Activated naive CD4-positive, alpha-beta T cell treated with anti-CD3 and anti-CD28 coated beads for 36 hours (primary cell): ENCODE measurements around the gene KIF18A. TPM values are rescaled to one million over a fixed set of nuclear protein-coding genes. Genes with fewer than 3 reads are reported as not detected.

ENCODE experiments used
- CTCF ChIA-PET: fragments of 350-600 bp; sonication (Branson Sonifier 250); formaldehyde crosslinking; loops from one replicate; lab custom pipeline; 2021; ENCODE audit warnings: antibody characterized with exemption; lab: Charles Lee
- DNase-seq: peaks from one replicate; pipeline ENCODE4 v3.0.0-alpha.2; 2020
- H3K27ac Mint-ChIP-seq: one replicate; pipeline ENCODE4 v1.8.0; 2021; ENCODE audit warnings: mild to moderate bottlenecking, mixed read lengths
- H3K27me3 Mint-ChIP-seq: one replicate; pipeline ENCODE4 v1.8.0; 2021; ENCODE audit warnings: low read depth, mixed read lengths
- H3K36me3 Mint-ChIP-seq: one replicate; pipeline ENCODE4 v1.8.0; 2021; ENCODE audit warnings: low read depth, mixed read lengths
- H3K4me1 Mint-ChIP-seq: one replicate; pipeline ENCODE4 v1.8.0; 2021; ENCODE audit warnings: low read depth, mixed read lengths
- H3K4me3 Mint-ChIP-seq: one replicate; pipeline ENCODE4 v1.8.0; 2021; ENCODE audit warnings: mild to moderate bottlenecking, moderate library complexity, mixed read lengths
- H3K9me3 Mint-ChIP-seq: one replicate; pipeline ENCODE4 v1.8.0; 2021; ENCODE audit warnings: mixed read lengths
- intact Hi-C: fragments of 100-400 bp; cut with micrococcal nuclease; formaldehyde crosslinking; loops from one replicate; pipeline ENCODE4 v1.15.1; 2023
- total RNA-seq, 2 experiments: library from RNA; stranded (reverse); gene quantifications; one replicate each; pipeline ENCODE4 v1.2.3, GENCODE V29; 2021

KIF18A gene
- total RNA-seq, 2 experiments from 2014 or later, result 34.7 to 36.5 TPM

GRCh38 chr11:28133146-28133545 lies 25.2 kb upstream of the KIF18A start:
- H3K4me1 Mint-ChIP-seq, result no peaks in the 10 kb centered on the region
- intact Hi-C loops, result no loop called here
- no peak overlapping the region for H3K27ac Mint-ChIP-seq
- H3K27me3 Mint-ChIP-seq, result no peaks in the 10 kb centered on the region
- H3K4me3 Mint-ChIP-seq, result no peak overlapping the region
- CTCF ChIA-PET, result interaction anchor here (0.7 kb wide), 1 partner anchor 13 kb away, joined by 3 read pairs; no protein-coding TSS in a partner anchor
- peaks cover 19% of the 10 kb centered on the region for H3K9me3 Mint-ChIP-seq
- no peak for DNase-seq
- H3K36me3 Mint-ChIP-seq, result peaks cover 52% of the 10 kb centered on the region

GRCh38 chr11:28132548-28132947 lies 24.6 kb upstream of the KIF18A start:
- CTCF ChIA-PET, result interaction anchor here (0.7 kb wide), 1 partner anchor 14 kb away, joined by 3 read pairs; no protein-coding TSS in a partner anchor
- Mint-ChIP-seq H3K4me3 (no peak overlapping the region), H3K9me3 (peaks cover 17% of the 10 kb centered on the region), H3K27me3 (no peaks in the 10 kb centered on the region), H3K4me1 (no peaks in the 10 kb centered on the region), H3K27ac (no peak overlapping the region), H3K36me3 (peaks cover 48% of the 10 kb centered on the region)
- no peak for DNase-seq
- intact Hi-C loops, result no loop called here

- peaks cover 13% of the 10 kb centered on the region for H3K4me1 Mint-ChIP-seq
- H3K27me3 Mint-ChIP-seq, result no peaks in the 10 kb centered on the region
Observed at GRCh38 chr11:28123151-28123581, 15.2 kb upstream of the KIF18A start.

GRCh38 chr11:28117712-28118111 lies 9.8 kb upstream of the KIF18A start:
- intact Hi-C loops, result no loop called here
- Mint-ChIP-seq H3K9me3 (no peaks in the 10 kb centered on the region), H3K27ac (no peak overlapping the region), H3K36me3 (peaks cover 19% of the 10 kb centered on the region), H3K27me3 (no peaks in the 10 kb centered on the region), H3K4me1 (peaks cover 22% of the 10 kb centered on the region), H3K4me3 (no peak overlapping the region)
- CTCF ChIA-PET, result no interaction called here
- no peak for DNase-seq

More at GRCh38 chr11:28123151-28123581, 15.2 kb upstream of the KIF18A start:
- H3K9me3 Mint-ChIP-seq, result no peaks in the 10 kb centered on the region
- CTCF ChIA-PET, result interaction anchor here (0.7 kb wide), 1 partner anchor 359 kb away, joined by 3 read pairs; no protein-coding TSS in a partner anchor
- no peak for DNase-seq
- intact Hi-C loops, result no loop called here
- no peak overlapping the region for H3K27ac Mint-ChIP-seq
- peaks cover 16% of the 10 kb centered on the region for H3K36me3 Mint-ChIP-seq
- H3K4me3 Mint-ChIP-seq, result no peak overlapping the region

GRCh38 chr11:28114731-28115130 lies 6.8 kb upstream of the KIF18A start:
- Mint-ChIP-seq H3K4me1 (peaks cover 35% of the 10 kb centered on the region), H3K27me3 (no peaks in the 10 kb centered on the region), H3K27ac (no peak overlapping the region), H3K36me3 (peaks cover 29% of the 10 kb centered on the region), H3K4me3 (no peak overlapping the region), H3K9me3 (no peaks in the 10 kb centered on the region)
- DNase-seq, result no peak
- intact Hi-C loops, result no loop called here
- CTCF ChIA-PET, result no interaction called here

- CTCF ChIA-PET, result interaction anchor here (1.1 kb wide), 1 partner anchor 10 kb away, joined by 3 read pairs; no protein-coding TSS in a partner anchor
- H3K36me3 Mint-ChIP-seq, result peaks cover 27% of the 10 kb centered on the region
- H3K4me1 Mint-ChIP-seq, result peaks cover 38% of the 10 kb centered on the region
- no peak for DNase-seq
- no peaks in the 10 kb centered on the region for H3K27me3 Mint-ChIP-seq
- H3K27ac Mint-ChIP-seq, result no peak overlapping the region
- H3K4me3 Mint-ChIP-seq, result no peak overlapping the region
- intact Hi-C loops, result no loop called here
- no peaks in the 10 kb centered on the region for H3K9me3 Mint-ChIP-seq
Observed at GRCh38 chr11:28114116-28114515, 6.2 kb upstream of the KIF18A start.

GRCh38 chr11:28110821-28111200 lies 2.9 kb upstream of the KIF18A start:
- peaks cover 25% of the 10 kb centered on the region for H3K36me3 Mint-ChIP-seq
- CTCF ChIA-PET, result no interaction called here
- peaks cover 35% of the 10 kb centered on the region for H3K4me1 Mint-ChIP-seq
- peak overlapping the region; percentile 99 for H3K4me3 Mint-ChIP-seq
- intact Hi-C loops, result no loop called here
- DNase-seq, result no peak
- H3K27ac Mint-ChIP-seq, result peak overlapping the region; percentile 77
- H3K9me3 Mint-ChIP-seq, result no peaks in the 10 kb centered on the region
- H3K27me3 Mint-ChIP-seq, result no peaks in the 10 kb centered on the region

GRCh38 chr11:28110108-28110820 lies 2.3 kb upstream of the KIF18A start:
- Mint-ChIP-seq H3K4me3 (peak overlapping the region; percentile 99), H3K9me3 (no peaks in the 10 kb centered on the region), H3K27ac (peak overlapping the region; percentile 77), H3K27me3 (no peaks in the 10 kb centered on the region), H3K4me1 (peaks cover 33% of the 10 kb centered on the region), H3K36me3 (peaks cover 25% of the 10 kb centered on the region)
- CTCF ChIA-PET, result interaction anchor here (0.7 kb wide), 1 partner anchor 9 kb away, joined by 3 read pairs; no protein-coding TSS in a partner anchor
- peak; percentile 68 for DNase-seq
- intact Hi-C loops, result no loop called here

- Mint-ChIP-seq H3K27ac (peak overlapping the region; percentile 98), H3K4me3 (peak overlapping the region; percentile 99), H3K4me1 (peaks cover 33% of the 10 kb centered on the region), H3K9me3 (no peaks in the 10 kb centered on the region), H3K36me3 (peaks cover 18% of the 10 kb centered on the region), H3K27me3 (no peaks in the 10 kb centered on the region)
- intact Hi-C loops, result loop anchor here (1.0 to 5.0 kb wide), 3 partner anchors 408 to 747 kb away; partner anchors contain the start of genes BDNF, CCDC34 and LIN7C
- DNase-seq, result no peak
- CTCF ChIA-PET, result no interaction called here
Observed at GRCh38 chr11:28108958-28109357, 1.0 kb upstream of the KIF18A start.

GRCh38 chr11:28107191-28107749 lies 686 bp downstream of the KIF18A start:
- Mint-ChIP-seq H3K27me3 (no peaks in the 10 kb centered on the region), H3K4me1 (peaks cover 33% of the 10 kb centered on the region), H3K36me3 (peaks cover 12% of the 10 kb centered on the region), H3K27ac (peak overlapping the region; percentile 98), H3K4me3 (peak overlapping the region; percentile 99), H3K9me3 (no peaks in the 10 kb centered on the region)
- CTCF ChIA-PET, result interaction anchor here (1.3 kb wide), 2 partner anchors 28 to 32 kb away, joined by 4 read pairs; no protein-coding TSS in a partner anchor
- no peak for DNase-seq
- intact Hi-C loops, result loop anchor here (5.0 kb wide), 1 partner anchor 745 kb away; the partner anchor contains the start of gene CCDC34

- CTCF ChIA-PET, result interaction anchor here (1.3 kb wide), 1 partner anchor 27 kb away, joined by 4 read pairs; no protein-coding TSS in a partner anchor
- Mint-ChIP-seq H3K27me3 (no peaks in the 10 kb centered on the region), H3K9me3 (no peaks in the 10 kb centered on the region), H3K4me3 (peak overlapping the region; percentile 71), H3K4me1 (peaks cover 26% of the 10 kb centered on the region), H3K27ac (no peak overlapping the region), H3K36me3 (peaks cover 6% of the 10 kb centered on the region)
- intact Hi-C loops, result loop anchor here (5.0 kb wide), 1 partner anchor 744 kb away; the partner anchor contains the start of gene CCDC34
- DNase-seq, result no peak
Observed at GRCh38 chr11:28106353-28107043, 1.5 kb downstream of the KIF18A start.

- Mint-ChIP-seq H3K4me1 (peaks cover 23% of the 10 kb centered on the region), H3K36me3 (peaks cover 6% of the 10 kb centered on the region), H3K4me3 (peak overlapping the region; percentile 71), H3K27ac (no peak overlapping the region), H3K9me3 (no peaks in the 10 kb centered on the region), H3K27me3 (no peaks in the 10 kb centered on the region)
- intact Hi-C loops, result loop anchor here (5.0 kb wide), 1 partner anchor 744 kb away; the partner anchor contains the start of gene CCDC34
- CTCF ChIA-PET, result no interaction called here
- DNase-seq, result no peak
Observed at GRCh38 chr11:28105869-28106268, 2.1 kb downstream of the KIF18A start.
